SK-N-SH (cell line): ENCODE measurements around the gene DLL3.

Source experiments
- EZH2phosphoT487 ChIP-seq: fragments of 200-600 bp; sonication (generic); IDR thresholded peaks from 2 replicates; pipeline ENCODE4 v1.6.1; 2017; ENCODE audit warnings: low read depth, mixed run types, mild to moderate bottlenecking, antibody characterized with exemption, moderate library complexity, borderline replicate concordance
- FOSL2 ChIP-seq: IDR thresholded peaks from 2 replicates; pipeline ENCODE4 v1.4.0; 2012; ENCODE audit warnings: low read depth, mild to moderate bottlenecking, moderate library complexity, borderline replicate concordance
- SMC3 ChIP-seq: IDR thresholded peaks from 2 replicates; pipeline ENCODE4 v1.6.1; 2012; ENCODE audit warnings: low read depth, low read length, improper control_type of control experiment
- TF ChIP-seq, protein P1 (sequence below): fragments of 200-600 bp; sonication (generic); IDR thresholded peaks from 2 replicates; pipeline ENCODE4 v1.6.1; 2017; ENCODE audit warnings: antibody characterized with exemption, mild to moderate bottlenecking, moderate library complexity
- TF ChIP-seq, protein P2 (sequence below): IDR thresholded peaks from 2 replicates; pipeline ENCODE4; 2012

DNA sequence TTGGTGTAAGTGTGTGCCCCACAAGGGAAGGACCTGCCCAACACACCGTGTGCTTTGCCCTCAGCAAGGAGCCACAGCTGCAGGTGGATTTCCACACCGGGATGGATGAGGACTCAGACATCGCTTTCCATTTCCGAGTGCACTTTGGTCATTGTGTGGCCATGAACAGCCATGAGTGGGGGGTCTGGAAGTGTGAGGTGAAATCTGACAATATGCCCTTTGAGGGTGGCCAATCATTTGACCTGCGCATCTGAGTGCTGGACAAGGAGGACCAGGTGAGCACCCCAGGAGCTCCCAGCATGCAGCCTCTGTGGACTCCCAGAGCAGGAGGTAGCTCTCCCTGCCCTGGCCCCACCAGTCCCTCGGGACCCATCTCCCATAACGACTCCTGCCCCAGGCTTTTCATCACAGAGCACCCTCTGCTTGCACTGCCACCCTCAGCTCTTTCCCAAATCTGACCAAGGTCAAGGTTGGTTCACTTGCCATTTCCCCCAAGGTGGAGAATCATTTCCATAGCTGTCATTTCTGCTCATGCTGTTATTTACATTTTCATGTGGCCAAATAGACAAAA, 54.4 kb downstream of the DLL3 start:
- TF ChIP-seq FOSL2: no peak
- TF ChIP-seq, protein P1, sequence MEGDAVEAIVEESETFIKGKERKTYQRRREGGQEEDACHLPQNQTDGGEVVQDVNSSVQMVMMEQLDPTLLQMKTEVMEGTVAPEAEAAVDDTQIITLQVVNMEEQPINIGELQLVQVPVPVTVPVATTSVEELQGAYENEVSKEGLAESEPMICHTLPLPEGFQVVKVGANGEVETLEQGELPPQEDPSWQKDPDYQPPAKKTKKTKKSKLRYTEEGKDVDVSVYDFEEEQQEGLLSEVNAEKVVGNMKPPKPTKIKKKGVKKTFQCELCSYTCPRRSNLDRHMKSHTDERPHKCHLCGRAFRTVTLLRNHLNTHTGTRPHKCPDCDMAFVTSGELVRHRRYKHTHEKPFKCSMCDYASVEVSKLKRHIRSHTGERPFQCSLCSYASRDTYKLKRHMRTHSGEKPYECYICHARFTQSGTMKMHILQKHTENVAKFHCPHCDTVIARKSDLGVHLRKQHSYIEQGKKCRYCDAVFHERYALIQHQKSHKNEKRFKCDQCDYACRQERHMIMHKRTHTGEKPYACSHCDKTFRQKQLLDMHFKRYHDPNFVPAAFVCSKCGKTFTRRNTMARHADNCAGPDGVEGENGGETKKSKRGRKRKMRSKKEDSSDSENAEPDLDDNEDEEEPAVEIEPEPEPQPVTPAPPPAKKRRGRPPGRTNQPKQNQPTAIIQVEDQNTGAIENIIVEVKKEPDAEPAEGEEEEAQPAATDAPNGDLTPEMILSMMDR: no peak
- TF ChIP-seq, protein P2, sequence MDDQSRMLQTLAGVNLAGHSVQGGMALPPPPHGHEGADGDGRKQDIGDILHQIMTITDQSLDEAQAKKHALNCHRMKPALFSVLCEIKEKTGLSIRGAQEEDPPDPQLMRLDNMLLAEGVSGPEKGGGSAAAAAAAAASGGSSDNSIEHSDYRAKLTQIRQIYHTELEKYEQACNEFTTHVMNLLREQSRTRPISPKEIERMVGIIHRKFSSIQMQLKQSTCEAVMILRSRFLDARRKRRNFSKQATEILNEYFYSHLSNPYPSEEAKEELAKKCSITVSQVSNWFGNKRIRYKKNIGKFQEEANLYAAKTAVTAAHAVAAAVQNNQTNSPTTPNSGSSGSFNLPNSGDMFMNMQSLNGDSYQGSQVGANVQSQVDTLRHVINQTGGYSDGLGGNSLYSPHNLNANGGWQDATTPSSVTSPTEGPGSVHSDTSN: no peak
- TF ChIP-seq EZH2phosphoT487: no peak
- TF ChIP-seq SMC3: no peak
